SK-N-SH (cell line): Measurements from ENCODE around the gene AP3D1. TPM values are rescaled to one million over a fixed set of nuclear protein-coding genes. Genes with fewer than 3 reads are reported as not detected.

Source experiments
- CTCF ChIA-PET: fragments of 300-600, 350-600 bp; formaldehyde crosslinking; extraction: SDS; loops from one replicate; lab custom pipeline; 2021; lab: Yijun Ruan, JAX
- POLR2A ChIA-PET: fragments of 350-600 bp; sonication (Branson Sonifier 250); formaldehyde crosslinking; extraction: SDS; loops from one replicate; lab custom pipeline; 2020; ENCODE audit warnings: antibody characterized with exemption, inconsistent platforms; lab: Yijun Ruan, JAX
- DNase-seq: peaks from one replicate; pipeline ENCODE4 v3.0.0; 2012
- H2AFZ ChIP-seq: fragments of 200-600 bp; sonication (generic); 2 replicates; pipeline ENCODE4 v1.8.1; 2016; ENCODE audit warnings: antibody characterized with exemption, mild to moderate bottlenecking, low read depth
- H3F3A ChIP-seq: fragments of 200-600 bp; sonication (generic); replicated peaks from 2 replicates; pipeline ENCODE3; 2016; ENCODE audit warnings: antibody characterized with exemption, mild to moderate bottlenecking; ENCODE audit not compliant: insufficient read depth
- H3K27ac ChIP-seq, 2 experiments: fragments of 200-500 bp in 1 of 2; fragments of 200-600 bp in 1 of 2; sonication (Bioruptor generic) in 1 of 2; sonication (generic), shearing (Covaris generic) in 1 of 2; 2 replicates each; pipeline versions ENCODE4 v1.5.1 to v1.6.1; 2014 to 2016; ENCODE audit warnings: low read depth in 2 of 2, inconsistent platforms in 1 of 2, low read length in 1 of 2, mild to moderate bottlenecking in 1 of 2, mixed read lengths in 1 of 2
- H3K27me3 ChIP-seq: fragments of 200-600 bp; sonication (generic), shearing (Covaris generic); 2 replicates; pipeline ENCODE4 v1.6.1; 2016; ENCODE audit warnings: mixed run types; ENCODE audit not compliant: insufficient read depth
- H3K36me3 ChIP-seq, 2 experiments: fragments of 200-500 bp in 1 of 2; fragments of 200-600 bp in 1 of 2; sonication (Bioruptor generic) in 1 of 2; sonication (generic) in 1 of 2; replicated peaks in 1 of 2; 2 replicates each; pipeline versions ENCODE3 to v1.5.1; 2014 to 2016; ENCODE audit warnings: low read length in 1 of 2, mild to moderate bottlenecking in 1 of 2; ENCODE audit not compliant: insufficient read depth in 2 of 2, control insufficient read depth in 1 of 2
- H3K4me1 ChIP-seq, 2 experiments: fragments of 200-500 bp in 1 of 2; fragments of 200-600 bp in 1 of 2; sonication (Bioruptor generic) in 1 of 2; sonication (generic), shearing (Covaris generic) in 1 of 2; 2 replicates each; pipeline versions ENCODE4 v1.5.1 to v1.6.1; 2014 to 2016; ENCODE audit warnings: low read depth in 1 of 2, low read length in 1 of 2, mixed run types in 1 of 2; ENCODE audit not compliant: insufficient read depth in 2 of 2, control insufficient read depth in 1 of 2
- H3K4me2 ChIP-seq: fragments of 200-600 bp; sonication (generic), shearing (Covaris generic); 2 replicates; pipeline ENCODE4 v1.6.1; 2017; ENCODE audit warnings: mixed run types
- H3K4me3 ChIP-seq, 2 experiments: fragments of 200-500 bp in 1 of 2; fragments of 200-600 bp in 1 of 2; sonication (Bioruptor generic) in 1 of 2; sonication (generic), shearing (Covaris generic) in 1 of 2; 2 replicates each; pipeline versions ENCODE4 v1.5.1 to v1.8.1; 2014 to 2016; ENCODE audit warnings: low read depth in 2 of 2, inconsistent platforms in 1 of 2, low read length in 1 of 2, mild to moderate bottlenecking in 1 of 2, mixed read lengths in 1 of 2, moderate library complexity in 1 of 2
- H3K79me2 ChIP-seq: fragments of 200-600 bp; sonication (generic); 2 replicates; pipeline ENCODE4 v1.8.1; 2017; ENCODE audit warnings: mild to moderate bottlenecking; ENCODE audit not compliant: insufficient read depth
- H3K9ac ChIP-seq: fragments of 200-600 bp; sonication (generic); 2 replicates; pipeline ENCODE4 v1.6.1; 2017; ENCODE audit warnings: mixed run types
- H3K9me2 ChIP-seq: fragments of 200-600 bp; sonication (generic); 2 replicates; pipeline ENCODE4 v1.6.1; 2017; ENCODE audit warnings: mixed run types
- H3K9me3 ChIP-seq: fragments of 200-600 bp; sonication (generic); 2 replicates; pipeline ENCODE4 v1.6.1; 2017; ENCODE audit warnings: mixed run types, mild to moderate bottlenecking, moderate library complexity
- H4K20me1 ChIP-seq: fragments of 200-600 bp; sonication (generic); 2 replicates; pipeline ENCODE4 v1.6.1; 2017; ENCODE audit warnings: mild to moderate bottlenecking, mixed run types; ENCODE audit not compliant: insufficient read depth
- EP300 ChIP-seq, 2 experiments: IDR thresholded peaks; 2 replicates each; pipeline versions ENCODE4 v1.4.0 to v1.6.1; 2012; ENCODE audit warnings: borderline replicate concordance in 1 of 2, low read depth in 1 of 2, low read length in 1 of 2
- EZH2phosphoT487 ChIP-seq: fragments of 200-600 bp; sonication (generic); IDR thresholded peaks from 2 replicates; pipeline ENCODE4 v1.6.1; 2017; ENCODE audit warnings: low read depth, mixed run types, mild to moderate bottlenecking, antibody characterized with exemption, moderate library complexity, borderline replicate concordance
- FOSL2 ChIP-seq: IDR thresholded peaks from 2 replicates; pipeline ENCODE4 v1.4.0; 2012; ENCODE audit warnings: low read depth, mild to moderate bottlenecking, moderate library complexity, borderline replicate concordance
- IRF3 ChIP-seq: fragments of 150-350 bp; IDR thresholded peaks from 2 replicates; pipeline ENCODE4 v1.6.1; 2016; ENCODE audit warnings: mild to moderate bottlenecking, low read depth, low read length
- JUND ChIP-seq: IDR thresholded peaks from 2 replicates; pipeline ENCODE4 v1.4.0; 2012
- MAX ChIP-seq: IDR thresholded peaks from 2 replicates; pipeline ENCODE4 v1.4.0; 2012; ENCODE audit warnings: low read depth
- MEF2A ChIP-seq: IDR thresholded peaks from 2 replicates; pipeline ENCODE4 v1.4.0; 2012; ENCODE audit warnings: low read depth, borderline replicate concordance
- NRF1 ChIP-seq: IDR thresholded peaks from 2 replicates; pipeline ENCODE4 v1.6.1; 2012; ENCODE audit warnings: low read depth, mild to moderate bottlenecking, low read length
- RFX5 ChIP-seq: IDR thresholded peaks from 2 replicates; pipeline ENCODE4 v1.6.1; 2012; ENCODE audit warnings: mild to moderate bottlenecking, improper control_type of control experiment, low read length
- RXRA ChIP-seq: IDR thresholded peaks from 2 replicates; pipeline ENCODE4 v1.4.0; 2012; ENCODE audit warnings: low read depth, mild to moderate bottlenecking, borderline replicate concordance
- SIN3A ChIP-seq: IDR thresholded peaks from 2 replicates; pipeline ENCODE4 v1.6.1; 2012; ENCODE audit warnings: low read depth, mild to moderate bottlenecking, low read length, moderate library complexity, borderline replicate concordance
- SMC3 ChIP-seq: IDR thresholded peaks from 2 replicates; pipeline ENCODE4 v1.6.1; 2012; ENCODE audit warnings: low read depth, low read length, improper control_type of control experiment
- TCF12 ChIP-seq: IDR thresholded peaks from 2 replicates; pipeline ENCODE4 v1.4.0; 2012
- ZBTB33 ChIP-seq: IDR thresholded peaks from 2 replicates; pipeline ENCODE4 v1.4.0; 2012; ENCODE audit warnings: low read depth, borderline replicate concordance
- WGBS: methylation state at CpG from one replicate; pipeline ENCODE4 v1.1.6; 2017; ENCODE audit warnings: low lambda C conversion rate; 5-methylcytosine and 5-hydroxymethylcytosine counted together
- polyA plus RNA-seq, 3 experiments: library from polyadenylated mRNA; depleted of rRNA; stranded (reverse); fragments of >200 nt; gene quantifications; 2 replicates each; pipeline ENCODE4 v1.2.3, GENCODE V29; 2012

The AP3D1 gene
- polyA plus RNA-seq, 1 of the 3 experiments (the other 2 are of a cell fraction), result 127 TPM

GRCh38 chr19:2186071-2186846 lies 34.9 kb upstream of the AP3D1 start:
- Histone ChIP-seq H3F3A (peaks cover 3% of the 10 kb centered on the region), H3K36me3 (peaks cover 4 to 21% of the 10 kb centered on the region in 2 experiments), H3K9me3 (no peaks in the 10 kb centered on the region), H3K27me3 (no peaks in the 10 kb centered on the region), H3K9me2 (no peaks in the 10 kb centered on the region), H4K20me1 (peaks cover 68% of the 10 kb centered on the region), H3K79me2 (peaks cover 88% of the 10 kb centered on the region), H3K27ac (peak overlapping the region in 1 of 2 experiments; percentile 38; a peak in 2 of 4 replicates), H3K4me1 (peaks cover 0 to 2% of the 10 kb centered on the region in 2 experiments; a peak in 1 of 4 replicates), H3K4me3 (no peak overlapping the region), H3K9ac (no peak overlapping the region), H3K4me2 (no peak overlapping the region), H2AFZ (no peak overlapping the region)
- ChIA-PET CTCF (interaction anchor here (1.0 to 1.9 kb wide), 4 partner anchors 16 to 129 kb away, joined by 3 to 4 read pairs (median 4); partner anchors contain the start of gene PLEKHJ1), POLR2A (no interaction called here)
- 84% methylated on average over 21 of the region's 28 CpGs for WGBS
- TF ChIP-seq ZBTB33 (no peak), JUND (no peak), NRF1 (no peak)
- DNase-seq, result no peak

GRCh38 chr19:2185734-2186070 lies 34.3 kb upstream of the AP3D1 start:
- POLR2A ChIA-PET, result no interaction called here
- H4K20me1 ChIP-seq, result peaks cover 74% of the 10 kb centered on the region
- H3K9ac ChIP-seq, result no peak overlapping the region
- H3F3A ChIP-seq, result peaks cover 3% of the 10 kb centered on the region
- TF ChIP-seq SMC3 (no peak), RXRA (no peak), EP300 (IDR thresholded peaks at IDR 0.05; ENCODE audit: borderline replicate concordance in 1 of 2, low read depth in 1 of 2, low read length in 1 of 2) (no peak), RFX5 (no peak), MAX (no peak), SIN3A (no peak), MEF2A (no peak), JUND (no peak), TCF12 (no peak), IRF3 (no peak), EZH2phosphoT487 (no peak), FOSL2 (no peak), ZBTB33 (no peak)
- TF ChIP-seq, all 33 proteins: peak for 0
- H3K36me3 ChIP-seq, result peaks cover 4 to 15% of the 10 kb centered on the region in 2 experiments
- WGBS, result 93% methylated on average over 11 of the region's 11 CpGs
- no peaks in the 10 kb centered on the region for H3K9me2 ChIP-seq
- DNase-seq, result no peak
- no peak overlapping the region for H3K4me3 ChIP-seq
- CTCF ChIA-PET, result interaction anchor here (0.7 to 1.9 kb wide), 3 partner anchors 16 to 50 kb away, joined by 3 to 4 read pairs (median 3); no protein-coding TSS in a partner anchor
- H3K27ac ChIP-seq, result peak overlapping the region in 1 of 2 experiments; percentile 38; a peak in 1 of 4 replicates
- H3K27me3 ChIP-seq, result no peaks in the 10 kb centered on the region
- peaks cover 0 to 6% of the 10 kb centered on the region in 2 experiments; a peak in 1 of 4 replicates for H3K4me1 ChIP-seq
- H3K4me2 ChIP-seq, result no peak overlapping the region
- H3K9me3 ChIP-seq, result no peaks in the 10 kb centered on the region
- H2AFZ ChIP-seq, result no peak overlapping the region
- H3K79me2 ChIP-seq, result peaks cover 92% of the 10 kb centered on the region
